Activated CD4-positive, alpha-beta memory T cell treated with anti-CD3 and anti-CD28 coated beads for 36 hours (primary cell): ENCODE measurements around the gene EYS. TPM values are rescaled to one million over a fixed set of nuclear protein-coding genes. Genes with fewer than 3 reads are reported as not detected.
"Not testable (repeated sequence)": the region's sequence is repeated elsewhere in the genome, so short reads cannot be mapped to it uniquely, and the experiment has no call there.

Experiments
- CTCF ChIA-PET: fragments of 350-600 bp; sonication (Branson Sonifier 250); formaldehyde crosslinking; loops from one replicate; lab custom pipeline; 2021; ENCODE audit warnings: antibody characterized with exemption, inconsistent platforms; lab: Charles Lee
- POLR2A ChIA-PET: fragments of 350-600 bp; sonication (Branson Sonifier 250); formaldehyde crosslinking; loops from one replicate; lab custom pipeline; 2021; ENCODE audit warnings: antibody characterized with exemption; lab: Charles Lee
- DNase-seq: peaks from one replicate; pipeline ENCODE4 v3.0.0-alpha.2; 2020
- H3K27ac Mint-ChIP-seq: one replicate; pipeline ENCODE4 v1.8.0; 2021; ENCODE audit warnings: mixed read lengths
- H3K27me3 Mint-ChIP-seq: one replicate; pipeline ENCODE4 v1.8.0; 2021; ENCODE audit warnings: mixed read lengths
- H3K36me3 Mint-ChIP-seq: one replicate; pipeline ENCODE4 v1.8.0; 2021; ENCODE audit warnings: mixed read lengths
- H3K4me1 Mint-ChIP-seq: one replicate; pipeline ENCODE4 v1.8.0; 2021; ENCODE audit warnings: low read depth, mixed read lengths
- H3K4me3 Mint-ChIP-seq: one replicate; pipeline ENCODE4 v1.8.0; 2021; ENCODE audit warnings: mild to moderate bottlenecking, mixed read lengths
- H3K9me3 Mint-ChIP-seq: one replicate; pipeline ENCODE4 v1.8.0; 2021; ENCODE audit warnings: mixed read lengths
- intact Hi-C: fragments of 100-400 bp; cut with micrococcal nuclease; formaldehyde crosslinking; loops from one replicate; pipeline ENCODE4 v1.15.1; 2023
- total RNA-seq, 2 experiments: library from RNA; stranded (reverse); gene quantifications; one replicate each; pipeline ENCODE4 v1.2.3, GENCODE V29; 2021

EYS gene
- total RNA-seq, 2 experiments from 2014 or later = not detected

- H3K9me3 Mint-ChIP-seq = peaks cover 13% of the 10 kb centered on the region
- intact Hi-C loops = no loop called here
- H3K4me3 Mint-ChIP-seq = no peak overlapping the region
- CTCF ChIA-PET = no interaction called here
- H3K36me3 Mint-ChIP-seq = no peaks in the 10 kb centered on the region
- no peaks in the 10 kb centered on the region for H3K4me1 Mint-ChIP-seq
- POLR2A ChIA-PET = no interaction called here
- no peaks in the 10 kb centered on the region for H3K27me3 Mint-ChIP-seq
- no peak overlapping the region for H3K27ac Mint-ChIP-seq
- no peak for DNase-seq
Observed at GRCh38 chr6:65416621-65417020, 290.4 kb downstream of the EYS start.

DNA sequence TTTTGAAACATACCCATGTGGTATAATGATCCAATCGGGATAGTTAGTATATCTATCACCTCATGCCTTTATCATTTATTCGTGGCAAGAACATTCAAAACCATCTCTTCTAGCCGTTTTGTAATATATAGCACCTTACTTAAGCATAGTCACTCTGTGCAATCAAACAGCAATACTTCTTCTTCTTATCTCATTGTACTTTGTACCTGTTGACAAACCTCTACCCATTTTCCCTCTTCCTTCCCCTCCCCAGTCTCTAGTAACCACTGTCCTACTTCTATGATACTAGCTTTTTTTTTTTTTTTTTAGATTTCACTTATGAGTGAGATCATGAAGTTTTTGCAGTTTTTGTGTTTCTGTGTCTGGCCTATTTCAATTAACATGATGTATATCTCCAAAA is 296.7 kb downstream of the EYS start:
- intact Hi-C loops = no loop called here
- ChIA-PET POLR2A (no interaction called here), CTCF (no interaction called here)
- no peak for DNase-seq
- Mint-ChIP-seq H3K27me3 (no peaks in the 10 kb centered on the region), H3K4me3 (no peak overlapping the region), H3K4me1 (no peaks in the 10 kb centered on the region), H3K36me3 (no peaks in the 10 kb centered on the region), H3K27ac (no peak overlapping the region), H3K9me3 (peaks cover 14% of the 10 kb centered on the region)

DNA sequence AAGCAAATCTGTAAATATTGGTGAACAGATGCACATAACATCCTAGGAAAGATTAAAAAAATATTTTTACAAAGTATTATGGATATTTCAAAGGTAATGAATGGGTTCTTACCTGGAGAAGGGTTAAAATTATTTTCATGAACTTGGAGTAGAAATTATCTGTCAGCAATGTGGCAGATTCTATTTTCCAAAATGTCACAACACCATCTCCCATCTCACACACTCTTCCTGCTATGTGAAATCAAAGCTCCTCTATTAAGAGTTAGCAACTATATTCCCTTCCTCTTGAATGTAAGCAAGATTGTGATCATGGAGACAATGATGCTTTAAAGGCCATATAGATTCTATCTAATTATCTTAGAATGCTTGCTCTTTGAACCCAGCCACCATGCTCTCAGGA is 304.5 kb downstream of the EYS start:
- Mint-ChIP-seq H3K27me3 (no peaks in the 10 kb centered on the region), H3K9me3 (peaks cover 5% of the 10 kb centered on the region), H3K4me3 (no peak overlapping the region), H3K36me3 (no peaks in the 10 kb centered on the region), H3K4me1 (no peaks in the 10 kb centered on the region), H3K27ac (no peak overlapping the region)
- ChIA-PET POLR2A (no interaction called here), CTCF (no interaction called here)
- intact Hi-C loops = no loop called here
- no peak for DNase-seq

- ChIA-PET CTCF (no interaction called here), POLR2A (no interaction called here)
- no peak overlapping the region for H3K4me3 Mint-ChIP-seq
- no peaks in the 10 kb centered on the region for H3K27me3 Mint-ChIP-seq
- H3K27ac Mint-ChIP-seq = no peak overlapping the region
- peaks cover 14% of the 10 kb centered on the region for H3K9me3 Mint-ChIP-seq
- DNase-seq = no peak
- no peaks in the 10 kb centered on the region for H3K36me3 Mint-ChIP-seq
- intact Hi-C loops = no loop called here
- H3K4me1 Mint-ChIP-seq = no peaks in the 10 kb centered on the region
Observed at GRCh38 chr6:65399355-65400084, 307.5 kb downstream of the EYS start.

DNA sequence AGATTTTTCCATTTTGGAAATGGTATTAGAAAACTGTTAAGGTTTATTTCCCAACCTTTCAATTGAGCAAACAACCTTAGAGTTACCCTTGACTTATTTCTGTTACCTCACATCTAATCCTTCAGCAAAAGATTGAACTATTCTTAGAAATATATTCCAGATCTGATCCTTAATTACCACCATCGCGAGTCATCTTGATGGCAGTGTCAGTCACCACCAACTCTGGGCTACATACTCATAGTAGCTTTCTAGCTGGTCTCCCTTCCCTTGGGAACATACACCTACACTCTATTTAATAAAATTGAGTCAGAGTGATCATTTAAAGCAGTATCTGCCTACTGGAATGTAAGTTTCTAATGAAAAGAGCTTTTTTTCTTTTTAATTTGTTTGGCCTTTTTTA is 308.2 kb downstream of the EYS start:
- H3K4me1 Mint-ChIP-seq = no peaks in the 10 kb centered on the region
- ChIA-PET POLR2A (no interaction called here), CTCF (no interaction called here)
- H3K27ac Mint-ChIP-seq = no peak overlapping the region
- no peaks in the 10 kb centered on the region for H3K36me3 Mint-ChIP-seq
- H3K9me3 Mint-ChIP-seq = peaks cover 15% of the 10 kb centered on the region
- H3K27me3 Mint-ChIP-seq = no peaks in the 10 kb centered on the region
- no peak for DNase-seq
- intact Hi-C loops = no loop called here
- H3K4me3 Mint-ChIP-seq = no peak overlapping the region

DNA sequence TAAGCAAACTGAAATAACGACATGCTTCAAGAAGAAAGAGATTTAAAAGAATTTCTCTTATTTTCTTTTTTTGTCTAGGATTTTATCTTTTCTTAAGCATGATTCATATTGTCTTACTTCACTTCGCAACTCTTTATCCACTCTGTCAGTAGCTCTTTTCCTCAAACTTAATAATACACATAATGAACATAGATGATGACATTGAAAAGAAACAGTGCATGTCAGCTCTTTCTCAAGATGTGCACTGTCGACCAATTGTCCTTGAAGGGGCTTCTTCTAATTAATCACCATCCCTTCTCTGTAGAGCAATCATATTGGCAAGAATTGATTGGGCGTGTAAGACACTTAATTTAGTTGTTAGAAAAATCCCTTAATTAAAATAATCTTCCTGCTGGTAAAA is 356.5 kb downstream of the EYS start:
- no peaks in the 10 kb centered on the region for H3K4me1 Mint-ChIP-seq
- CTCF ChIA-PET = no interaction called here
- POLR2A ChIA-PET = no interaction called here
- H3K4me3 Mint-ChIP-seq = no peak overlapping the region
- H3K36me3 Mint-ChIP-seq = no peaks in the 10 kb centered on the region
- no peak for DNase-seq
- H3K9me3 Mint-ChIP-seq = peaks cover 10% of the 10 kb centered on the region
- no peak overlapping the region for H3K27ac Mint-ChIP-seq
- no peaks in the 10 kb centered on the region for H3K27me3 Mint-ChIP-seq
- intact Hi-C loops = no loop called here

DNA sequence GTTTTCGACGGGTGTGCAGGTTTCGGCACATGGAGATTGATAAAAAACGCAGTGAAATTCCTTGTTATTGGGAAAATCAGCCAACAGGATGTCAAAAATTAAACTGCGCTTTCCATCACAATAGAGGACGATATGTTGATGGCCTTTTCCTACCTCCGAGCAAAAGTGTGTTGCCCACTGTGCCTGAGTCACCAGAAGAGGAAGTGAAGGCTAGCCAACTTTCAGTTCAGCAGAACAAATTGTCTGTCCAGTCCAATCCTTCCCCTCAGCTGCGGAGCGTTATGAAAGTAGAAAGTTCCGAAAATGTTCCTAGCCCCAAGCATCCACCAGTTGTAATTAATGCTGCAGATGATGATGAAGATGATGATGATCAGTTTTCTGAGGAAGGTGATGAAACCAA is 404.4 kb downstream of the EYS start:
- H3K4me3 Mint-ChIP-seq, H3K27me3 Mint-ChIP-seq, H3K27ac Mint-ChIP-seq, intact Hi-C loops, H3K9me3 Mint-ChIP-seq, DNase-seq, H3K4me1 Mint-ChIP-seq, POLR2A ChIA-PET, H3K36me3 Mint-ChIP-seq, CTCF ChIA-PET: not testable (repeated sequence)

DNA sequence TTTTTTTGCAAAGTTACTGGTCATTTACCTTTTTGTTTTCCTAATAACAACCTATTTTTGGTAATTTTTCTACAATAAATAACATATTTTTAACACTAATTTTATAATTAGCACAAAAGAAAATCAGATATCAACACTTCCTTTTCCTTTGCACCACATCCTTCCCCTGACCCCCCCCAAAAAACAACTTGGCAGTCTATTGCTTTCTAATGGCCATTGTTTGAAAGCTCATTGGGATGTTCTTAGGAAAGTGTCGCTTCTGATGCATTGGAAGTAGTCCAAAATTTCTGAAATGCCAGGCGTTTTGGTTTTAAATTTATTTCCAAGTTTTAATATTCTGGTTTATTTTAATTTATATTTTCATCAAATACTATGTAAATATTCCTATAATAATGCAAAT is 407.8 kb downstream of the EYS start:
- Mint-ChIP-seq H3K27me3 (no peaks in the 10 kb centered on the region), H3K36me3 (no peaks in the 10 kb centered on the region), H3K27ac (no peak overlapping the region), H3K4me3 (no peak overlapping the region), H3K9me3 (peaks cover 6% of the 10 kb centered on the region), H3K4me1 (no peaks in the 10 kb centered on the region)
- ChIA-PET CTCF (no interaction called here), POLR2A (no interaction called here)
- no peak for DNase-seq
- intact Hi-C loops = no loop called here

DNA sequence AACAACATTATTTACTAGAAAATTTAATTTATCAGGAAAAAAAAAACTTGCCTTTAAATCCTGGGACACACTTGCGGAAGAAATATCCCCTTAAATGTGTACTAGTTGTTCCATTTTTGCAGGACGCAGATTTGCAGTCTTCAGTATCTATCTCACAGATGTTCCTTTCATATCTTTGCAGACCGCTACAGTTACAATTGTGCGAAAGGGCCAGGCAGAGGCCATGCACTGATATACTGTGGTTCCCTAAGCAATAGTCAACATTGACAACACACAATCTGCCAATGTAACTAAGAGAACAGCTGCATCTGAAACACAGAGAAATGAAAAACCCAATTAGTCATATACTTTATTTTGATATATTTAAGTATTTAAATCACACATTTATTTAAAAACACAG is 411.2 kb downstream of the EYS start:
- Mint-ChIP-seq H3K4me3 (no peak overlapping the region), H3K4me1 (no peaks in the 10 kb centered on the region), H3K9me3 (peaks cover 6% of the 10 kb centered on the region), H3K27ac (no peak overlapping the region), H3K36me3 (no peaks in the 10 kb centered on the region), H3K27me3 (no peaks in the 10 kb centered on the region)
- DNase-seq = no peak
- POLR2A ChIA-PET = no interaction called here
- intact Hi-C loops = no loop called here
- CTCF ChIA-PET = no interaction called here

- Mint-ChIP-seq H3K4me3 (no peak overlapping the region), H3K4me1 (no peaks in the 10 kb centered on the region), H3K27me3 (no peaks in the 10 kb centered on the region), H3K9me3 (peaks cover 2% of the 10 kb centered on the region), H3K27ac (no peak overlapping the region), H3K36me3 (no peaks in the 10 kb centered on the region)
- intact Hi-C loops = no loop called here
- POLR2A ChIA-PET = no interaction called here
- DNase-seq = no peak
- CTCF ChIA-PET = no interaction called here
Observed at GRCh38 chr6:65289491-65289890, 417.5 kb downstream of the EYS start.

DNA sequence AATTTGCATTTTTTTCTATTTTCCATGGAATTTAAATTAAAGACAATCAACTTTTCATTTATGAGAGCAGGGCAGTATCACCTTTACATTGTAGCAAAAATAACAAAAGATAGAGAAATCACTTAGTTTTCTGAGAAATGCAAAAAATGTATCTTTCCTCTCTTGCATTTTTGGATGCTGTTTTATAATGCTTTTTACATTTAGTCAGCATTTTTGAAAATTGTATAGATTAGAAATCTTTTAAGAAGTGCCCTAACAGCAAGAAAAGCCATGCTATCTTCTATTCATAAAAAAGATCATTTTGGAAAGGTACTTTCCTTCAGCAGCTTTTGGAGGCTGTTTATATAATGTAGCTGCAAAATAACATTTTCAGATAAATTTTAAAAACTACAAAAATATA is 421.8 kb downstream of the EYS start:
- H3K9me3 Mint-ChIP-seq = no peaks in the 10 kb centered on the region
- no peak overlapping the region for H3K27ac Mint-ChIP-seq
- no peaks in the 10 kb centered on the region for H3K4me1 Mint-ChIP-seq
- CTCF ChIA-PET = no interaction called here
- no peak for DNase-seq
- no peaks in the 10 kb centered on the region for H3K36me3 Mint-ChIP-seq
- H3K4me3 Mint-ChIP-seq = no peak overlapping the region
- no peaks in the 10 kb centered on the region for H3K27me3 Mint-ChIP-seq
- POLR2A ChIA-PET = no interaction called here
- intact Hi-C loops = no loop called here

GRCh38 chr6:65280060-65280459 is 427.0 kb downstream of the EYS start:
- H3K27me3 Mint-ChIP-seq = no peaks in the 10 kb centered on the region
- DNase-seq = no peak
- intact Hi-C loops = no loop called here

GRCh38 chr6:65262241-65262640 is 444.8 kb downstream of the EYS start:
- no peak for DNase-seq
- ChIA-PET POLR2A (no interaction called here), CTCF (no interaction called here)
- H3K27me3 Mint-ChIP-seq = no peaks in the 10 kb centered on the region
- no peaks in the 10 kb centered on the region for H3K4me1 Mint-ChIP-seq
- H3K4me3 Mint-ChIP-seq = no peak overlapping the region
- no peaks in the 10 kb centered on the region for H3K36me3 Mint-ChIP-seq
- H3K27ac Mint-ChIP-seq = no peak overlapping the region
- intact Hi-C loops = no loop called here
- H3K9me3 Mint-ChIP-seq = peaks cover 10% of the 10 kb centered on the region

More at GRCh38 chr6:65280060-65280459, 427.0 kb downstream of the EYS start:
- Mint-ChIP-seq H3K4me1 (no peaks in the 10 kb centered on the region), H3K4me3 (no peak overlapping the region), H3K36me3 (no peaks in the 10 kb centered on the region), H3K9me3 (peaks cover 6% of the 10 kb centered on the region), H3K27ac (no peak overlapping the region)
- ChIA-PET CTCF (no interaction called here), POLR2A (no interaction called here)
